K562 (cell line): ENCODE measurements around the gene RAB11FIP2. TPM values are rescaled to one million over a fixed set of nuclear protein-coding genes. Genes with fewer than 3 reads are reported as not detected.
A peak's percentile ranks its signal among the peaks of the same experiment; 100 is the strongest.

Source experiments
- ARID2 ChIP-seq: fragments of 450-650 bp; IDR thresholded peaks from 2 replicates; pipeline ENCODE4 v1.6.1; 2017; ENCODE audit warnings: antibody characterized with exemption, mild to moderate bottlenecking
- ATF1 ChIP-seq, 2 experiments: fragments of 450-650 bp in 1 of 2; IDR thresholded peaks; 2 replicates each; pipeline ENCODE4 v1.6.1; 2016; ENCODE audit warnings: missing compliant biosample characterization in 1 of 2, missing genetic modification characterization in 1 of 2
- BACH1 ChIP-seq: fragments of 200-800 bp; sonication (Bioruptor generic); IDR thresholded peaks from 2 replicates; pipeline ENCODE4 v1.6.1; 2016; ENCODE audit warnings: missing genetic modification characterization, missing compliant biosample characterization
- CEBPG ChIP-seq, 3 experiments: fragments of 200-800 bp in 1 of 3; sonication (Bioruptor generic) in 1 of 3; sonication (generic) in 1 of 3; formaldehyde crosslinking in 1 of 3; IDR thresholded peaks in 2 of 3; conservative IDR thresholded peaks in 1 of 3; 2 replicates each; pipeline versions ENCODE4 v1.6.1 to v1.8.0; 2016 to 2022; ENCODE audit warnings: missing compliant biosample characterization in 2 of 3, missing genetic modification characterization in 2 of 3, mild to moderate bottlenecking in 1 of 3, missing genetic modification reagents in 1 of 3
- ESRRA ChIP-seq: fragments of 450-650 bp; IDR thresholded peaks from 2 replicates; pipeline ENCODE4 v1.6.1; 2014; ENCODE audit warnings: low read depth, mild to moderate bottlenecking, moderate library complexity, borderline replicate concordance
- ESRRB ChIP-seq: fragments of 250-450 bp; sonication (Bioruptor Pico); IDR thresholded peaks from 2 replicates; pipeline ENCODE4 v1.5.0; 2020; ENCODE audit warnings: mild to moderate bottlenecking, moderate library complexity, borderline replicate concordance
- GATA2 ChIP-seq: sonication (generic); formaldehyde crosslinking; IDR thresholded peaks from 2 replicates; pipeline ENCODE4 v1.4.0; 2020; ENCODE audit warnings: mild to moderate bottlenecking, missing genetic modification reagents
- HNRNPK ChIP-seq: fragments of 200-400 bp; formaldehyde crosslinking; IDR thresholded peaks from one replicate; pipeline ENCODE4 v1.6.1; 2018; ENCODE audit warnings: mild to moderate bottlenecking, low read depth, low read length; ENCODE audit not compliant: poor library complexity, severe bottlenecking
- HNRNPL ChIP-seq: fragments of 200-400 bp; formaldehyde crosslinking; IDR thresholded peaks from 2 replicates; pipeline ENCODE4 v1.6.1; 2017; ENCODE audit warnings: low read depth, mild to moderate bottlenecking, low read length
- NBN ChIP-seq: fragments of 450-650 bp; IDR thresholded peaks from 2 replicates; pipeline ENCODE4 v1.6.1; 2016; ENCODE audit warnings: low read depth, mild to moderate bottlenecking
- NCOA1 ChIP-seq: fragments of 450-650 bp; IDR thresholded peaks from 2 replicates; pipeline ENCODE4 v1.6.1; 2016; ENCODE audit warnings: low read depth
- PHF21A ChIP-seq: fragments of 450-650 bp; IDR thresholded peaks from 2 replicates; pipeline ENCODE4 v1.6.1; 2017; ENCODE audit warnings: low read depth, borderline replicate concordance
- RFX1 ChIP-seq: fragments of 450-650 bp; IDR thresholded peaks from 2 replicates; pipeline ENCODE4 v1.6.1; 2016; ENCODE audit warnings: mild to moderate bottlenecking, moderate library complexity
- STAT6 ChIP-seq: sonication (generic); formaldehyde crosslinking; IDR thresholded peaks from 2 replicates; pipeline ENCODE4 v1.8.1; 2023; ENCODE audit warnings: mild to moderate bottlenecking, missing genetic modification reagents
- ZC3H11A ChIP-seq: IDR thresholded peaks from 2 replicates; pipeline ENCODE4 v1.6.1; 2012; ENCODE audit warnings: low read depth, low read length, improper control_type of control experiment
- ZNF12 ChIP-seq: sonication (generic); formaldehyde crosslinking; IDR thresholded peaks from 2 replicates; pipeline ENCODE4 v1.4.0; 2020; ENCODE audit warnings: mild to moderate bottlenecking, missing genetic modification reagents
- ZNF212 ChIP-seq: fragments of 450-650 bp; formaldehyde crosslinking; IDR thresholded peaks from 2 replicates; pipeline ENCODE4 v1.4.0; 2020; ENCODE audit warnings: mild to moderate bottlenecking
- ZNF41 ChIP-seq: fragments of 250-450 bp; sonication (Bioruptor Pico); conservative IDR thresholded peaks from 2 replicates; pipeline ENCODE4 v1.4.0; 2020; ENCODE audit warnings: mild to moderate bottlenecking
- ZNF584 ChIP-seq: fragments of 200-800 bp; sonication (Bioruptor generic); IDR thresholded peaks from 2 replicates; pipeline ENCODE4 v1.6.1; 2016; ENCODE audit warnings: low read depth, mild to moderate bottlenecking, missing genetic modification characterization, missing compliant biosample characterization
- polyA plus RNA-seq, 8 experiments: library from polyadenylated mRNA; depleted of rRNA in 4 of 8; stranded (reverse) in 5 of 8; unstranded in 3 of 8; fragments of >200 nt; fragmentation: Nextera tagmentation in 2 of 8; fragmentation: Illumina TruSeq in 1 of 8; extraction: Ambion mirVana in 2 of 8; extraction: Trizol in 1 of 8; gene quantifications; 2 replicates each; pipeline versions ENCODE4 v1.2.1 to v1.2.3, GENCODE V29; 2011 to 2014; ENCODE audit warnings: inconsistent platforms in 1 of 8, missing spikeins in 1 of 8
- total RNA-seq, 7 experiments: library from RNA; depleted of rRNA in 6 of 7; stranded (reverse); fragments of >200 nt in 6 of 7; fragmentation: Illumina TruSeq in 2 of 7; extraction: Trizol in 2 of 7; gene quantifications; 2 replicates each; pipeline versions ENCODE4 v1.2.1 to v1.2.3, GENCODE V29; 2011 to 2021; ENCODE audit warnings: low replicate concordance in 1 of 7
- TF ChIP-seq, protein P1 (sequence below): fragments of 250-450 bp; sonication (Bioruptor Pico); IDR thresholded peaks from 2 replicates; pipeline ENCODE4 v1.5.0; 2022; ENCODE audit warnings: mild to moderate bottlenecking
- TF ChIP-seq, protein P2 (sequence below): fragments of 450-650 bp; IDR thresholded peaks from 2 replicates; pipeline ENCODE4 v1.6.1; 2017; ENCODE audit warnings: antibody characterized with exemption
- TF ChIP-seq, protein P3 (sequence below): fragments of 450-650 bp; IDR thresholded peaks from 2 replicates; pipeline ENCODE4 v1.6.1; 2016; ENCODE audit warnings: missing biosample characterization, missing genetic modification characterization

RAB11FIP2 gene
- total and polyA plus RNA-seq, 9 of the 15 experiments (the other 6 are each of a cell fraction or from before 2014, with no cell fraction given), result 3.0 to 10.6 (median 3.9) TPM

GRCh38 chr10:118002581-118002980, 44.2 kb downstream of the RAB11FIP2 start (continued):
- TF ChIP-seq ZNF584 (peak; percentile 49; the same call in 1 of the 2 replicates), BACH1 (tag) (no peak), GATA2 (CRISPR knock-in tag) (no peak), HNRNPL (no peak), ZC3H11A (no peak), ESRRA (no peak), ZNF12 (no peak), ARID2 (no peak), ZNF212 (no peak), ATF1 (CRISPR knock-in tag; IDR thresholded peaks at IDR 0.05) (no peak), ATF1 (tag; IDR thresholded peaks at IDR 0.05) (0 out of 2 replicates have a peak, but pooled peaks have one; percentile 19), HNRNPK (no peak), RFX1 (no peak), CEBPG (CRISPR knock-in tag; IDR thresholded peaks at IDR 0.05) (peak; percentile 92), CEBPG (tag; conservative IDR thresholded peaks at IDR 0.05 in 1 of 2, IDR thresholded peaks at IDR 0.05 in 1 of 2) (peak; percentile 16 to 94; a peak in 2 of 4 replicates), NBN (no peak), ESRRB (no peak), STAT6 (CRISPR knock-in tag) (no peak), PHF21A (no peak), ZNF41 (no peak), NCOA1 (no peak)
- TF ChIP-seq, protein P1, sequence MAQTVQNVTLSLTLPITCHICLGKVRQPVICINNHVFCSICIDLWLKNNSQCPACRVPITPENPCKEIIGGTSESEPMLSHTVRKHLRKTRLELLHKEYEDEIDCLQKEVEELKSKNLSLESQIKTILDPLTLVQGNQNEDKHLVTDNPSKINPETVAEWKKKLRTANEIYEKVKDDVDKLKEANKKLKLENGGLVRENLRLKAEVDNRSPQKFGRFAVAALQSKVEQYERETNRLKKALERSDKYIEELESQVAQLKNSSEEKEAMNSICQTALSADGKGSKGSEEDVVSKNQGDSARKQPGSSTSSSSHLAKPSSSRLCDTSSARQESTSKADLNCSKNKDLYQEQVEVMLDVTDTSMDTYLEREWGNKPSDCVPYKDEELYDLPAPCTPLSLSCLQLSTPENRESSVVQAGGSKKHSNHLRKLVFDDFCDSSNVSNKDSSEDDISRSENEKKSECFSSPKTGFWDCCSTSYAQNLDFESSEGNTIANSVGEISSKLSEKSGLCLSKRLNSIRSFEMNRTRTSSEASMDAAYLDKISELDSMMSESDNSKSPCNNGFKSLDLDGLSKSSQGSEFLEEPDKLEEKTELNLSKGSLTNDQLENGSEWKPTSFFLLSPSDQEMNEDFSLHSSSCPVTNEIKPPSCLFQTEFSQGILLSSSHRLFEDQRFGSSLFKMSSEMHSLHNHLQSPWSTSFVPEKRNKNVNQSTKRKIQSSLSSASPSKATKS, result no peak
- TF ChIP-seq, protein P2, sequence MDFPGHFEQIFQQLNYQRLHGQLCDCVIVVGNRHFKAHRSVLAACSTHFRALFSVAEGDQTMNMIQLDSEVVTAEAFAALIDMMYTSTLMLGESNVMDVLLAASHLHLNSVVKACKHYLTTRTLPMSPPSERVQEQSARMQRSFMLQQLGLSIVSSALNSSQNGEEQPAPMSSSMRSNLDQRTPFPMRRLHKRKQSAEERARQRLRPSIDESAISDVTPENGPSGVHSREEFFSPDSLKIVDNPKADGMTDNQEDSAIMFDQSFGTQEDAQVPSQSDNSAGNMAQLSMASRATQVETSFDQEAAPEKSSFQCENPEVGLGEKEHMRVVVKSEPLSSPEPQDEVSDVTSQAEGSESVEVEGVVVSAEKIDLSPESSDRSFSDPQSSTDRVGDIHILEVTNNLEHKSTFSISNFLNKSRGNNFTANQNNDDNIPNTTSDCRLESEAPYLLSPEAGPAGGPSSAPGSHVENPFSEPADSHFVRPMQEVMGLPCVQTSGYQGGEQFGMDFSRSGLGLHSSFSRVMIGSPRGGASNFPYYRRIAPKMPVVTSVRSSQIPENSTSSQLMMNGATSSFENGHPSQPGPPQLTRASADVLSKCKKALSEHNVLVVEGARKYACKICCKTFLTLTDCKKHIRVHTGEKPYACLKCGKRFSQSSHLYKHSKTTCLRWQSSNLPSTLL, result no peak
- TF ChIP-seq, protein P3, sequence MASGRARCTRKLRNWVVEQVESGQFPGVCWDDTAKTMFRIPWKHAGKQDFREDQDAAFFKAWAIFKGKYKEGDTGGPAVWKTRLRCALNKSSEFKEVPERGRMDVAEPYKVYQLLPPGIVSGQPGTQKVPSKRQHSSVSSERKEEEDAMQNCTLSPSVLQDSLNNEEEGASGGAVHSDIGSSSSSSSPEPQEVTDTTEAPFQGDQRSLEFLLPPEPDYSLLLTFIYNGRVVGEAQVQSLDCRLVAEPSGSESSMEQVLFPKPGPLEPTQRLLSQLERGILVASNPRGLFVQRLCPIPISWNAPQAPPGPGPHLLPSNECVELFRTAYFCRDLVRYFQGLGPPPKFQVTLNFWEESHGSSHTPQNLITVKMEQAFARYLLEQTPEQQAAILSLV (tag), result 0 out of 2 replicates have a peak, but pooled peaks have one; percentile 35
